Ishikawa (cell line): ENCODE results near the gene PTRH1.

Experiments
- CEBPB ChIP-seq: IDR thresholded peaks from 2 replicates; pipeline ENCODE4 v1.6.1; 2012
- CREB1 ChIP-seq: IDR thresholded peaks from 2 replicates; pipeline ENCODE4 v1.6.1; 2012; ENCODE audit warnings: low read depth
- EGR1 ChIP-seq: IDR thresholded peaks from 2 replicates; pipeline ENCODE4 v1.6.1; 2012
- EP300 ChIP-seq: IDR thresholded peaks from 2 replicates; pipeline ENCODE4 v1.6.1; 2012; ENCODE audit warnings: borderline replicate concordance
- FOXM1 ChIP-seq: IDR thresholded peaks from 2 replicates; pipeline ENCODE4 v1.6.1; 2012; ENCODE audit warnings: low read depth, borderline replicate concordance
- MAX ChIP-seq: IDR thresholded peaks from 2 replicates; pipeline ENCODE4 v1.6.1; 2012
- NFIC ChIP-seq: IDR thresholded peaks from 2 replicates; pipeline ENCODE4 v1.6.1; 2012
- RAD21 ChIP-seq: IDR thresholded peaks from 2 replicates; pipeline ENCODE4 v1.6.1; 2012; ENCODE audit warnings: low read depth
- REST ChIP-seq: IDR thresholded peaks from 2 replicates; pipeline ENCODE4 v1.6.1; 2012; ENCODE audit warnings: low read depth, mild to moderate bottlenecking
- TAF1 ChIP-seq: IDR thresholded peaks from 2 replicates; pipeline ENCODE4 v1.6.1; 2012; ENCODE audit warnings: low read depth, mild to moderate bottlenecking
- TCF12 ChIP-seq: IDR thresholded peaks from 2 replicates; pipeline ENCODE4 v1.6.1; 2012; ENCODE audit warnings: low read depth
- TEAD4 ChIP-seq: IDR thresholded peaks from 2 replicates; pipeline ENCODE4 v1.6.1; 2012
- YY1 ChIP-seq: IDR thresholded peaks from 2 replicates; pipeline ENCODE4 v1.6.1; 2012; ENCODE audit warnings: low read depth
- ZBTB7A ChIP-seq: IDR thresholded peaks from 2 replicates; pipeline ENCODE4 v1.6.1; 2012; ENCODE audit warnings: low read depth

GRCh38 chr9:127686461-127687393, 28.7 kb downstream of the PTRH1 start:
- no peak for TF ChIP-seq TAF1
- TF ChIP-seq EGR1, result no peak
- no peak for TF ChIP-seq RAD21
- TF ChIP-seq REST, result no peak
- TF ChIP-seq EP300, result no peak
- TF ChIP-seq ZBTB7A, result no peak
- TF ChIP-seq FOXM1, result no peak
- TF ChIP-seq MAX, result no peak
- no peak for TF ChIP-seq CREB1
- TF ChIP-seq TEAD4, result no peak
- TF ChIP-seq TCF12, result no peak
- no peak for TF ChIP-seq YY1
- TF ChIP-seq CEBPB, result no peak
- no peak for TF ChIP-seq NFIC
